ENCODE data around the gene XPO4. TPM values are rescaled to one million over a fixed set of nuclear protein-coding genes. Genes with fewer than 3 reads are reported as not detected.

The XPO4 gene
- total and polyA plus RNA-seq, 10 of the 15 experiments (the other 5 are each of a cell fraction or from before 2014, with no cell fraction given): 3.6 to 24.9 (median 18.4) TPM

DNA sequence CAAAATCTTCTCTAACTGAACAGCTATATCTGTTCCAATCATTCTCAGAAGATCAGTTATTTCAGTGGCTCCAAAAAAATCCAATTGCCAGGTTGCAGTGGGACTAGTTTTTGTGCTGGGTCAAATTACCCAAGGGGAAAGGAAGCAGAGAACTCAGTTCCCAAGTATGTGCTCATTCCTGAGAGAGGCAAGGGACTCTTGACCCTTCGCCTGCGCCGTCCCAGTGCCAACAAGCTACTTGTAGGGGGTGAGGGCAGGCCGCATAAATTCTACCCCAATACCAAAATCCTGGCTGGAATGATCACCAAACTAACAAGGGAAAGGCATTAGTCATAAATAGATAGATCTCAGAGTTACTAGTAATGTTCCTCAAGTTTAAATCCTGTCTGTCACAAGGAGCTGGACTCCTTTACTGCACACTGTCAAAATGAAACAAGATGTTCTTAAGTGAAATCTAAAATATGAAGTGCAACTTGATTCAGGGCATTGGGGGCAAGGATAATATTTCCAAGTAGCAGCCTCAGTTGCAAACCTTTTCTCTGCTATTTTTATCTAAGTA is 50.6 kb downstream of the XPO4 start:
- Histone ChIP-seq H3K4me1 (ENCODE audit: control insufficient read depth, insufficient read depth, low read length) (no peaks in the 10 kb centered on the region), H2AFZ (ENCODE audit: control insufficient read depth, low read depth, low read length) (no peak overlapping the region), H3K36me3 (ENCODE audit: control insufficient read depth in 2 of 2, insufficient read depth in 2 of 2, low read length in 1 of 2) (peaks cover 4 to 8% of the 10 kb centered on the region in 2 experiments; a peak in 3 of 4 replicates), H3K9ac (ENCODE audit: control insufficient read depth, insufficient read depth, low read length) (no peak overlapping the region), H3K9me3 (replicated peaks; ENCODE audit: control insufficient read depth, insufficient read depth, low read length) (no peaks in the 10 kb centered on the region), H3K79me2 (ENCODE audit: control insufficient read depth, insufficient read depth, low read length) (no peaks in the 10 kb centered on the region), H4K20me1 (ENCODE audit: control insufficient read depth, insufficient read depth) (no peaks in the 10 kb centered on the region), H3K4me2 (ENCODE audit: control insufficient read depth, insufficient read depth) (no peak overlapping the region), H3K27ac (ENCODE audit: control insufficient read depth, insufficient read depth) (no peak overlapping the region), H3K27me3 (replicated peaks in 1 of 2; ENCODE audit: control insufficient read depth in 2 of 2, insufficient read depth in 2 of 2, low read length in 1 of 2) (no peaks in the 10 kb centered on the region), H3K4me3 (no peak overlapping the region)
- CTCF ChIA-PET: interaction anchor here (3.0 kb wide), 1 partner anchor 23 kb away, joined by 8 read pairs; no protein-coding TSS in a partner anchor
- POLR2A ChIA-PET: no interaction called here
- SMC1A ChIA-PET (ENCODE audit: uncharacterized antibody, unreplicated experiment): no interaction called here
- DNase-seq (ENCODE audit: low read depth, low spot score) (no peak), FAIRE-seq (no peak), ATAC-seq (no peak)
- RAD21 ChIA-PET (ENCODE audit: unreplicated experiment): no interaction called here
- 100% methylated on average over 4 of the region's 4 CpGs for WGBS (ENCODE audit: insufficient coverage, insufficient replicate concordance, low lambda C conversion rate, missing lambda C conversion rate)
- no TSS peak for BruUV-seq (replicated peaks)
- intact Hi-C loops (cut with micrococcal nuclease; ENCODE audit: unreplicated experiment): no loop called here
- in situ Hi-C loops (cut with MboI): no loop called here
- TF ChIP-seq CREM (IDR thresholded peaks at IDR 0.05; ENCODE audit: low read depth) (no peak), DPF2 (IDR thresholded peaks at IDR 0.05) (no peak), SMAD5 (IDR thresholded peaks at IDR 0.05; ENCODE audit: low read depth) (no peak), SKIL (IDR thresholded peaks at IDR 0.05; ENCODE audit: low read depth, poor library complexity, severe bottlenecking) (no peak), MYB (IDR thresholded peaks at IDR 0.05; ENCODE audit: borderline replicate concordance, low read depth, low read length) (no peak), SUZ12 (IDR thresholded peaks at IDR 0.05; ENCODE audit: unreplicated experiment) (no peak)
- TF ChIP-seq, protein P1, sequence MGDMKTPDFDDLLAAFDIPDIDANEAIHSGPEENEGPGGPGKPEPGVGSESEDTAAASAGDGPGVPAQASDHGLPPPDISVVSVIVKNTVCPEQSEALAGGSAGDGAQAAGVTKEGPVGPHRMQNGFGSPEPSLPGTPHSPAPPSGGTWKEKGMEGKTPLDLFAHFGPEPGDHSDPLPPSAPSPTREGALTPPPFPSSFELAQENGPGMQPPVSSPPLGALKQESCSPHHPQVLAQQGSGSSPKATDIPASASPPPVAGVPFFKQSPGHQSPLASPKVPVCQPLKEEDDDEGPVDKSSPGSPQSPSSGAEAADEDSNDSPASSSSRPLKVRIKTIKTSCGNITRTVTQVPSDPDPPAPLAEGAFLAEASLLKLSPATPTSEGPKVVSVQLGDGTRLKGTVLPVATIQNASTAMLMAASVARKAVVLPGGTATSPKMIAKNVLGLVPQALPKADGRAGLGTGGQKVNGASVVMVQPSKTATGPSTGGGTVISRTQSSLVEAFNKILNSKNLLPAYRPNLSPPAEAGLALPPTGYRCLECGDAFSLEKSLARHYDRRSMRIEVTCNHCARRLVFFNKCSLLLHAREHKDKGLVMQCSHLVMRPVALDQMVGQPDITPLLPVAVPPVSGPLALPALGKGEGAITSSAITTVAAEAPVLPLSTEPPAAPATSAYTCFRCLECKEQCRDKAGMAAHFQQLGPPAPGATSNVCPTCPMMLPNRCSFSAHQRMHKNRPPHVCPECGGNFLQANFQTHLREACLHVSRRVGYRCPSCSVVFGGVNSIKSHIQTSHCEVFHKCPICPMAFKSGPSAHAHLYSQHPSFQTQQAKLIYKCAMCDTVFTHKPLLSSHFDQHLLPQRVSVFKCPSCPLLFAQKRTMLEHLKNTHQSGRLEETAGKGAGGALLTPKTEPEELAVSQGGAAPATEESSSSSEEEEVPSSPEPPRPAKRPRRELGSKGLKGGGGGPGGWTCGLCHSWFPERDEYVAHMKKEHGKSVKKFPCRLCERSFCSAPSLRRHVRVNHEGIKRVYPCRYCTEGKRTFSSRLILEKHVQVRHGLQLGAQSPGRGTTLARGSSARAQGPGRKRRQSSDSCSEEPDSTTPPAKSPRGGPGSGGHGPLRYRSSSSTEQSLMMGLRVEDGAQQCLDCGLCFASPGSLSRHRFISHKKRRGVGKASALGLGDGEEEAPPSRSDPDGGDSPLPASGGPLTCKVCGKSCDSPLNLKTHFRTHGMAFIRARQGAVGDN (IDR thresholded peaks at IDR 0.05): no peak
- TF ChIP-seq, protein P2, sequence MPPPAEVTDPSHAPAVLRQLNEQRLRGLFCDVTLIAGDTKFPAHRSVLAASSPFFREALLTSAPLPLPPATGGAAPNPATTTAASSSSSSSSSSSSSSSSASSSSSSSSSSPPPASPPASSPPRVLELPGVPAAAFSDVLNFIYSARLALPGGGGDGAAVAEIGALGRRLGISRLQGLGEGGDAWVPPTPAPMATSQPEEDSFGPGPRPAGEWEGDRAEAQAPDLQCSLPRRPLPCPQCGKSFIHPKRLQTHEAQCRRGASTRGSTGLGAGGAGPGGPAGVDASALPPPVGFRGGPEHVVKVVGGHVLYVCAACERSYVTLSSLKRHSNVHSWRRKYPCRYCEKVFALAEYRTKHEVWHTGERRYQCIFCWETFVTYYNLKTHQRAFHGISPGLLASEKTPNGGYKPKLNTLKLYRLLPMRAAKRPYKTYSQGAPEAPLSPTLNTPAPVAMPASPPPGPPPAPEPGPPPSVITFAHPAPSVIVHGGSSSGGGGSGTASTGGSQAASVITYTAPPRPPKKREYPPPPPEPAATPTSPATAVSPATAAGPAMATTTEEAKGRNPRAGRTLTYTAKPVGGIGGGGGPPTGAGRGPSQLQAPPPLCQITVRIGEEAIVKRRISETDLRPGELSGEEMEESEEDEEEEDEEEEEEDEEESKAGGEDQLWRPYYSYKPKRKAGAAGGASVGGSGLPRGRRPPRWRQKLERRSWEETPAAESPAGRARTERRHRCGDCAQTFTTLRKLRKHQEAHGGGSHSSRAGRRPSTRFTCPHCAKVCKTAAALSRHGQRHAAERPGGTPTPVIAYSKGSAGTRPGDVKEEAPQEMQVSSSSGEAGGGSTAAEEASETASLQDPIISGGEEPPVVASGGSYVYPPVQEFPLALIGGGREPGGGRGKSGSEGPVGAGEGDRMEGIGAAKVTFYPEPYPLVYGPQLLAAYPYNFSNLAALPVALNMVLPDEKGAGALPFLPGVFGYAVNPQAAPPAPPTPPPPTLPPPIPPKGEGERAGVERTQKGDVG (CRISPR knock-in tag; IDR thresholded peaks at IDR 0.05): no peak
- TF ChIP-seq, protein P3, sequence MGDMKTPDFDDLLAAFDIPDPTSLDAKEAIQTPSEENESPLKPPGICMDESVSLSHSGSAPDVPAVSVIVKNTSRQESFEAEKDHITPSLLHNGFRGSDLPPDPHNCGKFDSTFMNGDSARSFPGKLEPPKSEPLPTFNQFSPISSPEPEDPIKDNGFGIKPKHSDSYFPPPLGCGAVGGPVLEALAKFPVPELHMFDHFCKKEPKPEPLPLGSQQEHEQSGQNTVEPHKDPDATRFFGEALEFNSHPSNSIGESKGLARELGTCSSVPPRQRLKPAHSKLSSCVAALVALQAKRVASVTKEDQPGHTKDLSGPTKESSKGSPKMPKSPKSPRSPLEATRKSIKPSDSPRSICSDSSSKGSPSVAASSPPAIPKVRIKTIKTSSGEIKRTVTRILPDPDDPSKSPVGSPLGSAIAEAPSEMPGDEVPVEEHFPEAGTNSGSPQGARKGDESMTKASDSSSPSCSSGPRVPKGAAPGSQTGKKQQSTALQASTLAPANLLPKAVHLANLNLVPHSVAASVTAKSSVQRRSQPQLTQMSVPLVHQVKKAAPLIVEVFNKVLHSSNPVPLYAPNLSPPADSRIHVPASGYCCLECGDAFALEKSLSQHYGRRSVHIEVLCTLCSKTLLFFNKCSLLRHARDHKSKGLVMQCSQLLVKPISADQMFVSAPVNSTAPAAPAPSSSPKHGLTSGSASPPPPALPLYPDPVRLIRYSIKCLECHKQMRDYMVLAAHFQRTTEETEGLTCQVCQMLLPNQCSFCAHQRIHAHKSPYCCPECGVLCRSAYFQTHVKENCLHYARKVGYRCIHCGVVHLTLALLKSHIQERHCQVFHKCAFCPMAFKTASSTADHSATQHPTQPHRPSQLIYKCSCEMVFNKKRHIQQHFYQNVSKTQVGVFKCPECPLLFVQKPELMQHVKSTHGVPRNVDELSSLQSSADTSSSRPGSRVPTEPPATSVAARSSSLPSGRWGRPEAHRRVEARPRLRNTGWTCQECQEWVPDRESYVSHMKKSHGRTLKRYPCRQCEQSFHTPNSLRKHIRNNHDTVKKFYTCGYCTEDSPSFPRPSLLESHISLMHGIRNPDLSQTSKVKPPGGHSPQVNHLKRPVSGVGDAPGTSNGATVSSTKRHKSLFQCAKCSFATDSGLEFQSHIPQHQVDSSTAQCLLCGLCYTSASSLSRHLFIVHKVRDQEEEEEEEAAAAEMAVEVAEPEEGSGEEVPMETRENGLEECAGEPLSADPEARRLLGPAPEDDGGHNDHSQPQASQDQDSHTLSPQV (IDR thresholded peaks at IDR 0.05): no peak

All from GM12878 (cell line).